Measurements from ENCODE around the gene ZNF556. TPM values are rescaled to one million over a fixed set of nuclear protein-coding genes. Genes with fewer than 3 reads are reported as not detected.

Gene ZNF556
- total RNA-seq, 4 donors from 2014 or later = not detected

DNA sequence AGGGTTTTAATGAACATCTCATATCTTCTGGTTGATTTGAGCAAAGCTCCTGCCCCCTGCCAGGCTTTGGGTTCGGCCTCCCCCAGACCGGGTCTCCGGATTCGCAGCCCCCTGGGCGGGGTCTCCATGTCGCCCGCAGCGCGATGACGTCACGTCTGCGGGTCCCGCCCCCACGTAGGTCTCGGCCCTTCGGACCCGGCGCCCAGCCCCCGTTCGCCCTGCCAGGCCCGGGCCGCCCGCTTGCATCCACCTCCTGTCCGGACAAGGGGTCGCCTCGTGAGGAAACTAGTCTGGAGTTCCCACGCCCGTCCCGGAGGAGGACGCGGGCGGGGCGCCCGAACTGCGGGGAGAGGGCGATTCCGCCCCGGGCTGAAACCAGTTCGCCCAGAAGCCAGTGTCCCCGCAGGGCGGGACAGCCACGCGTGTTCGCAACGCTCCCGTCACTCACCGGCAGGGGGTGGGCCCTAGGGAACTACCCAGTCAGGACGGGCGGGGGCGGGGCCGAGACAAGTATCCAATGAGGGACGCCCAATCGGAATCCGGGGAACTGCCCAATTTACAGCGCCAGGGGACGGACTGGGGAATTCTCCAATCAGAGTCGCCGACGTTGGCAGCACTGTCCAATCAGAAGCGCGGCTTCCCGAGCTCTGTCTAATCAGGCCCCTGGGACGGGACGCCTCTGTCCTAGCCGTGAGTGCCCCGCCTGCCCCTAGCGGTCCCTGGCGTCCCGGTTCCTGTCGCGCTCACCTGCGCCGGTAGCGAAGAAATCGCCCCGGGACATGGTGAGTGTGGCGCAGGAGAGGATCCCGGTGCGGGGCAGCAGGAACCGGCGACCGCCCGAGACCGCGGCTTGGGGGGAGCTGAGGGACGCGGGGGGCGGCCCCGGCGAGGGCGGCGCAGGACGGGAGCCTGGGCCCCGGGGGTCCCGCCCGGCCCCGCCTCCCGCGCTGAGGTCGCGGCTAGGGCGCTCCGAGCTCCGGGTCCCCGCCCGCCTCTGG, 26.0 kb upstream of the ZNF556 start, which contains the start of gene ZNF555:
TSS of gene ZNF555 (plus strand) at position 682 of the 998 bp plus-strand sequence. CDS start at position 780, 98 bp downstream.
- peak within 1 kb of the TSS; percentile 89 for H3K27ac ChIP-seq
- H3K4me3 ChIP-seq = peak within 1 kb of the TSS; percentile 84
- TF ChIP-seq POLR2AphosphoS5 (IDR thresholded peaks at IDR 0.05) (peak in 2 of 3 donors; percentile 39 to 87), EP300 (IDR thresholded peaks at IDR 0.05) (no peak), POLR2A (IDR thresholded peaks at IDR 0.05) (no peak)
- TF ChIP-seq, protein P1, sequence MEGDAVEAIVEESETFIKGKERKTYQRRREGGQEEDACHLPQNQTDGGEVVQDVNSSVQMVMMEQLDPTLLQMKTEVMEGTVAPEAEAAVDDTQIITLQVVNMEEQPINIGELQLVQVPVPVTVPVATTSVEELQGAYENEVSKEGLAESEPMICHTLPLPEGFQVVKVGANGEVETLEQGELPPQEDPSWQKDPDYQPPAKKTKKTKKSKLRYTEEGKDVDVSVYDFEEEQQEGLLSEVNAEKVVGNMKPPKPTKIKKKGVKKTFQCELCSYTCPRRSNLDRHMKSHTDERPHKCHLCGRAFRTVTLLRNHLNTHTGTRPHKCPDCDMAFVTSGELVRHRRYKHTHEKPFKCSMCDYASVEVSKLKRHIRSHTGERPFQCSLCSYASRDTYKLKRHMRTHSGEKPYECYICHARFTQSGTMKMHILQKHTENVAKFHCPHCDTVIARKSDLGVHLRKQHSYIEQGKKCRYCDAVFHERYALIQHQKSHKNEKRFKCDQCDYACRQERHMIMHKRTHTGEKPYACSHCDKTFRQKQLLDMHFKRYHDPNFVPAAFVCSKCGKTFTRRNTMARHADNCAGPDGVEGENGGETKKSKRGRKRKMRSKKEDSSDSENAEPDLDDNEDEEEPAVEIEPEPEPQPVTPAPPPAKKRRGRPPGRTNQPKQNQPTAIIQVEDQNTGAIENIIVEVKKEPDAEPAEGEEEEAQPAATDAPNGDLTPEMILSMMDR (IDR thresholded peaks at IDR 0.05) = peak; percentile 4 to 68
- no peaks in the 10 kb centered on the region for H3K27me3 ChIP-seq
- no peaks in the 10 kb centered on the region for H3K9me3 ChIP-seq
- H3K36me3 ChIP-seq = peaks cover under 1% of the 10 kb centered on the region
- H3K4me1 ChIP-seq = peaks cover 15% of the 10 kb centered on the region
- peak; percentile 100 for DNase-seq (ENCODE audit: low spot score in 2 of 2)
- WGBS = 0% methylated on average over 39 of the region's 106 CpGs

DNA sequence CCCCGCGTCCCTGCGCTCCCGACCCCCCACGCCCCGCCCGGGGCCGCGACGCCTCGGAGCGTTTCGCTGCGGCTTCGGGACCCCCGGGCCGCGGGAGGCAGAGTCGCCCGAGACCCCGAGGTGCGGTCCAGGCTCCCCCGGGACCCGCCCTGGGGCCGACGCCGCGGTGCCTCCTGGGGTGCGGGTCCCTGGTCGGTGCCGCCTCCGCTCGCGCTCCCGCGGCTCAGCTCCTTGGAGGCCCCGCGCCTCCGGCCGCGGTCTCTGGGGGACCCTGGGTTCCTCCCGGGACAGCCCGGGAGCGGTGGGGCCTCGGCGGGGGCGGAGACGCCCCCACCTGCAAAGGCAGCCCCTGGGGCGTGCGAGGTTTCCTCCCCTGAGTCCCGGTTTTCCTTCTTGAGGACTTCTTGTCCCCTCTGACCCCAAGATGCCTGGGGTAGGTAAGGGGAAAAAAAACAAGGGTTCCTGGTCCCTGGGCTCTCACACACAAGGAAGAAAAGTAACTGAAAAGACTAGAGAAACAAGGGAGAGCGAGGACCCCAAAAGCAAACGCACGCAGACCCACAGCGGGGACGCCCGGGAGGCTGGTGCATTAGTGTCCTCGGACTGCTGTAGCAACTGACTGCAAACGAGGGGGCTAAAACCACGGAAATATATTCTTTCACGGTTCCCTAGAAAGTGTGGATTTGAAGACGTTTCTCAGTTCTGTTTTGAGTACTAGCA, 25.1 kb upstream of the ZNF556 start:
- peaks cover 4% of the 10 kb centered on the region for H3K36me3 ChIP-seq
- H3K27me3 ChIP-seq = no peaks in the 10 kb centered on the region
- H3K4me3 ChIP-seq = peak overlapping the region; percentile 84
- no peak for DNase-seq (ENCODE audit: low spot score in 2 of 2)
- H3K4me1 ChIP-seq = peaks cover 15% of the 10 kb centered on the region
- 3% methylated on average over 48 of the region's 62 CpGs for WGBS
- H3K9me3 ChIP-seq = no peaks in the 10 kb centered on the region
- H3K27ac ChIP-seq = peak overlapping the region; percentile 89
- TF ChIP-seq, protein P1 (IDR thresholded peaks at IDR 0.05) = no peak
- TF ChIP-seq EP300 (IDR thresholded peaks at IDR 0.05) (no peak), POLR2AphosphoS5 (IDR thresholded peaks at IDR 0.05) (no peak), POLR2A (IDR thresholded peaks at IDR 0.05) (no peak)

DNA sequence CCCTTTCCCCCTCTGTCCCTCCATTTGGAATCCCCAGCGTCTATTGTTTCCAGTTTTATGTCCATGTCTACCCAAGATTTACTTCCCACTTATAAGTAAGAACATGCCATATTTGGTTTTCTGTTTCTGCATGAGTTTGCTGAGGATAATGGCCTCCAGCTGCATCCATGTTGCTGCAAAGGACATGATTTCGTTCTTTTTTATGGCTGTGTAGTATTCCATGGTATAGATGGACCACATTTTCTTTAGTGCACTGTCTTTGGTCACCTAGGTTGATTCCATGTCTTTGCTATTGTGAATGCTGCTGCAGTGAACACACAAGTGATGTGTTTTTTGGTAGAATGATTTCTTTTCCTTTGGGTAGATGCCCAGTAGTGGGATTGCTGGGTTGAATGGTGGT, 22.0 kb upstream of the ZNF556 start:
- 96% methylated on average over 2 of the region's 2 CpGs for WGBS
- DNase-seq (ENCODE audit: low spot score in 2 of 2) = no peak
- TF ChIP-seq, protein P1 (IDR thresholded peaks at IDR 0.05) = no peak
- TF ChIP-seq POLR2A (IDR thresholded peaks at IDR 0.05) (no peak), EP300 (IDR thresholded peaks at IDR 0.05) (no peak), POLR2AphosphoS5 (IDR thresholded peaks at IDR 0.05) (no peak)

GRCh38 chr19:2846180-2846894, 20.8 kb upstream of the ZNF556 start:
- Histone ChIP-seq H3K27ac (no peak overlapping the region), H3K9me3 (no peaks in the 10 kb centered on the region), H3K27me3 (no peaks in the 10 kb centered on the region), H3K36me3 (peaks cover 14% of the 10 kb centered on the region), H3K4me1 (peaks cover 8% of the 10 kb centered on the region), H3K4me3 (no peak overlapping the region)
- WGBS = 87% methylated on average over 13 of the region's 13 CpGs
- DNase-seq (ENCODE audit: low spot score in 2 of 2) = no peak
- TF ChIP-seq, protein P1 (IDR thresholded peaks at IDR 0.05) = no peak

More for the DNA sequence above, 22.0 kb upstream of the ZNF556 start:
- Histone ChIP-seq H3K9me3 (no peaks in the 10 kb centered on the region), H3K4me3 (no peak overlapping the region), H3K27ac (no peak overlapping the region), H3K36me3 (peaks cover 4% of the 10 kb centered on the region), H3K27me3 (no peaks in the 10 kb centered on the region), H3K4me1 (peaks cover 15% of the 10 kb centered on the region)

Measured in suprapubic skin (tissue), 4 donors.